Fibroblast of pulmonary artery (primary cell): ENCODE measurements around the gene ERC2.
A peak's percentile ranks its signal among the peaks of the same experiment; 100 is the strongest.

ENCODE experiments used
- DNase-seq: peaks from one replicate; pipeline ENCODE4 v3.0.0-alpha.2; 2010; ENCODE audit warnings: low read depth
- H3K4me3 ChIP-seq: replicated peaks from 2 replicates; pipeline ENCODE4 v1.5.1; 2011; ENCODE audit warnings: low read depth, mild to moderate bottlenecking, control low read depth, low read length, moderate library complexity
- CTCF ChIP-seq: IDR thresholded peaks from 2 replicates; pipeline ENCODE4 v1.5.1; 2011; ENCODE audit warnings: mild to moderate bottlenecking, control low read depth, low read length, inconsistent platforms; ENCODE audit errors: missing control alignments

ERC2 gene

DNA sequence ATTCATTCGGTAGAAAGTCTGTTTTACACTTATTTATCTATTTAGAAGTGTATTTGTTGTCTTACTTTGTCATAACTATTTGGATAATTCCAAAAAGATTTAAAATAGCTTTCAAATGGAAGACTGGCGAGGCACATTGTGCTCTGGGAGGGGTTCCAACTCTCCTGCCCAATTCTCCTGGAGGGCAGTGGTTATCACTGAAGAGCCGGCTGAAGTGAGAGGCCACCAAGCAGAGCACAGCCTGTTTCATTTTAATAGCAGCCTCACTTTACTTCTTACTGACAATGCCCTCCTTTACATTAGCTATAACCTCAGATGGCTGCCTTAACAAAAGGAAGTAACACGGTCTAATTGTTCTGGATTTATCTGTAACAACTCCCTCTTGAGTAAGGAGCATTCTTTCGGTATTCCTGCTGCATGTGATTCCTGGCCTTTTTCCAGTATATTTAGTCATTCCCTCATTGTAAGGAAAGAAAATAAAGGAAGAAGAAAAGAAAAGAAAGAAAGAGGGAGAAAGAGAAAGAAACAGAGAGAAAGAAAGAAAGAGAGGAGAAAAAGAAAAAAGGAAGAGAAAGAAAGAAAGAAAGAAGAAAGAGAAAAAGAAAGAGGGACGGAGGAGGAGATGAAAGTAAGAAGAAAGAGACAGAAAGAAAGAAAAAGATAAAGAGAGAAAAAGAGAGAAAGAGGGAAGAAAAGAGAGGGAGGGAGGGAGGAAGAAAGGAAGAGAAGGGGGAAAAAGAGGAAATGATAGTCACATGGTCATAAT, 641.4 kb downstream of the ERC2 start:
- no peak overlapping the region for H3K4me3 ChIP-seq
- TF ChIP-seq CTCF = no peak
- peak; percentile 29 for DNase-seq

- no peak for DNase-seq
- H3K4me3 ChIP-seq = no peak overlapping the region
- no peak for TF ChIP-seq CTCF
Observed at GRCh38 chr3:55826097-55826496, 642.2 kb downstream of the ERC2 start.

- H3K4me3 ChIP-seq = no peak overlapping the region
- TF ChIP-seq CTCF = no peak
- DNase-seq = no peak
Observed at GRCh38 chr3:55824406-55824805, 643.9 kb downstream of the ERC2 start.

- TF ChIP-seq CTCF = no peak
- DNase-seq = no peak
- no peak overlapping the region for H3K4me3 ChIP-seq
Observed at GRCh38 chr3:55823829-55824228, 644.4 kb downstream of the ERC2 start.

DNA sequence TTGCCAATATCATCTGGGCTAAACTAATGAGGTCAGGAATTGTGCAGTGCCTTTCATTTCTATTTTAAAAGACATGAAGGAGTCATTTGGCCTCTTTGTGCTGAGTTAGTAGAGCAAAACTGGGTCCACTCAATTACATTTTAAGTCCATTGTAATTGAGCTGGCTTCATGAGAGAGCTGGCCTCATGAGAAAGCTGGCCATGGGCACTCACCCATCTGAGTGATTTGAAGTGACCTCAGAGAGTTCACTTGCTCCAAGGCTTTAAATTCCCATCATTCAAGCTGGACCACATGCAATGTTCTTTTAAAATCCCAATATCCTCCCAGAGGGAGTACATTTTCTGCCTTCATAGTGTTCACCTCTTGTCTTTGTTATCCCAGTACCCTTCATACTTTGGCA, 645.3 kb downstream of the ERC2 start:
- no peak overlapping the region for H3K4me3 ChIP-seq
- DNase-seq = no peak
- no peak for TF ChIP-seq CTCF

DNA sequence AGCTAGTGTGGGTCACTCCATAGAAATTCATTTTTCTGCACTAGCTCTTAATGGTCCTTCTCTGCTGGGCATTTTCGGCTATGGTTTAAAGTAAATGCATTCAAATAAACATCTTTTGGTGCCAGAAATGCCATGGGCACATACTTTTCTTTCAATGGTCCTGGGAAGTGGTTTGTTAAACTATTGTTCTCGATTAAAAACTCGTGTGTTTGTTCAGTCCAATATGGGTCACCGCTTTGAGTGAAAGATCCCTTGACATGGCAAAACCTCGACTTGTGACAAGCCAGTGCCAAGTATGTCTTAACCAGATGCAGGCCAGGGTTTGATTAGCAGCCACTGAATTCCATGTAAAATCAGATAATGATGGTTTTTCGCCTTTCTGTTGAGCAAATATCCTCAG, 649.3 kb downstream of the ERC2 start:
- TF ChIP-seq CTCF = no peak
- H3K4me3 ChIP-seq = no peak overlapping the region
- no peak for DNase-seq

DNA sequence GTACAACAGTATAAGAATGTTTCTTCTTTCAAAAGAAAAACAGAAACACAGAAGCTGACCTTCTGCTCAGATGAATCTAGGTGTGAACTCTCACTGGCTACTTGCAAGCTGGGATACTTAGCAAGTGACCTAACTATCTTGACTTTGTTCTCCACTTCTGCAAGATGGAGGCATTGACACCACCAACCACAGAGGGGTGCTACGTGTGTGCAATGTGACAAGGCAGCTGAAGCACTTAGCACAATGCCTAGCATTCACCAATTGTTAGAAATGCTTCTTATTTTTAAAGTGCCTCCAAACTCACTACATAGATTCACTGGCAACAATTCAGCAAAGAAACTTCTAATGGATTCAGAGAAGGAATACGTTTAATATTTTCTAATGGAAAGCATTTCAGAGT, 649.8 kb downstream of the ERC2 start:
- DNase-seq = no peak
- TF ChIP-seq CTCF = no peak

More for the DNA sequence above, 649.8 kb downstream of the ERC2 start:
- no peak overlapping the region for H3K4me3 ChIP-seq
